H9 (cell line): ENCODE measurements around the gene ST6GAL1. TPM values are rescaled to one million over a fixed set of nuclear protein-coding genes. Genes with fewer than 3 reads are reported as not detected.

Source experiments
- DNase-seq: peaks from one replicate; pipeline ENCODE4 v3.0.0-alpha.2; 2017
- H2AFZ ChIP-seq: one replicate; pipeline ENCODE4 v1.6.1; 2013; ENCODE audit warnings: mild to moderate bottlenecking, low read length, control low read depth, moderate library complexity
- H2AK5ac ChIP-seq: 2 replicates; pipeline ENCODE4 v1.6.1; 2013; ENCODE audit warnings: low read length, control low read depth, mixed read lengths; ENCODE audit not compliant: insufficient read length
- H2BK120ac ChIP-seq: one replicate; pipeline ENCODE4 v1.6.1; 2013; ENCODE audit warnings: low read depth, mild to moderate bottlenecking, low read length, control low read depth, inconsistent platforms; ENCODE audit not compliant: poor library complexity, severe bottlenecking
- H2BK12ac ChIP-seq: 2 replicates; pipeline ENCODE4 v1.6.1; 2013; ENCODE audit warnings: low read length, control low read depth, mixed read lengths, low read depth; ENCODE audit not compliant: insufficient read length
- H2BK15ac ChIP-seq: 2 replicates; pipeline ENCODE4 v1.6.1; 2013; ENCODE audit warnings: low read depth, low read length, control low read depth
- H2BK20ac ChIP-seq: one replicate; pipeline ENCODE4 v1.6.1; 2013; ENCODE audit warnings: low read depth, mild to moderate bottlenecking, low read length, control low read depth, inconsistent platforms; ENCODE audit not compliant: poor library complexity, severe bottlenecking
- H2BK5ac ChIP-seq: 2 replicates; pipeline ENCODE4 v1.6.1; 2013; ENCODE audit warnings: low read length, control low read depth, mixed read lengths; ENCODE audit not compliant: insufficient read length
- H3K14ac ChIP-seq: 2 replicates; pipeline ENCODE4 v1.6.1; 2013; ENCODE audit warnings: low read length, control low read depth; ENCODE audit not compliant: insufficient read depth
- H3K18ac ChIP-seq: 2 replicates; pipeline ENCODE4 v1.6.1; 2013; ENCODE audit warnings: low read depth, mild to moderate bottlenecking, mixed read lengths, low read length, control low read depth; ENCODE audit not compliant: insufficient read length
- H3K23ac ChIP-seq: 2 replicates; pipeline ENCODE4 v1.6.1; 2013; ENCODE audit warnings: low read length, control low read depth, mixed read lengths, low read depth; ENCODE audit not compliant: insufficient read length
- H3K23me2 ChIP-seq: 2 replicates; pipeline ENCODE4 v1.6.1; 2013; ENCODE audit warnings: low read depth, mild to moderate bottlenecking, mixed read lengths, low read length, control low read depth; ENCODE audit not compliant: insufficient read length, poor library complexity, severe bottlenecking
- H3K27ac ChIP-seq: 2 replicates; pipeline ENCODE4 v1.5.1; 2013; ENCODE audit warnings: low read length, control low read depth, mixed read lengths, low read depth; ENCODE audit not compliant: insufficient read length
- H3K27me3 ChIP-seq: 2 replicates; pipeline ENCODE4 v1.6.1; 2013; ENCODE audit warnings: low read length, control low read depth, inconsistent platforms; ENCODE audit not compliant: insufficient read depth
- H3K4ac ChIP-seq: 2 replicates; pipeline ENCODE4 v1.6.1; 2013; ENCODE audit warnings: low read depth, mild to moderate bottlenecking, control low read depth, inconsistent platforms, low read length, moderate library complexity
- H3K4me1 ChIP-seq: 2 replicates; pipeline ENCODE4 v1.6.1; 2013; ENCODE audit warnings: low read length, control low read depth, inconsistent platforms; ENCODE audit not compliant: insufficient read depth
- H3K4me2 ChIP-seq: 2 replicates; pipeline ENCODE4 v1.6.1; 2013; ENCODE audit warnings: low read length, control low read depth, mixed read lengths; ENCODE audit not compliant: insufficient read length, insufficient read depth
- H3K56ac ChIP-seq: 2 replicates; pipeline ENCODE4 v1.6.1; 2013; ENCODE audit warnings: low read depth, mild to moderate bottlenecking, mixed read lengths, low read length, control low read depth; ENCODE audit not compliant: insufficient read length
- H3K79me1 ChIP-seq: 2 replicates; pipeline ENCODE4 v1.6.1; 2013; ENCODE audit warnings: low read depth, mild to moderate bottlenecking, moderate library complexity, low read length, control low read depth, inconsistent platforms; ENCODE audit not compliant: insufficient read depth, poor library complexity, severe bottlenecking
- H3K79me2 ChIP-seq: 2 replicates; pipeline ENCODE4 v1.6.1; 2013; ENCODE audit warnings: low read length, control low read depth, inconsistent platforms; ENCODE audit not compliant: insufficient read depth
- H3K9ac ChIP-seq: 2 replicates; pipeline ENCODE4 v1.6.1; 2013; ENCODE audit warnings: low read length, control low read depth, mixed read lengths; ENCODE audit not compliant: insufficient read length; ENCODE audit errors: extremely low read depth
- H3K9me3 ChIP-seq: one replicate; pipeline ENCODE4 v1.6.1; 2013; ENCODE audit warnings: low read depth, low read length, inconsistent platforms; ENCODE audit not compliant: control insufficient read depth
- H3T11ph ChIP-seq: one replicate; pipeline ENCODE4 v1.6.1; 2013; ENCODE audit warnings: mild to moderate bottlenecking, low read length, control low read depth, inconsistent platforms
- H4K20me1 ChIP-seq: one replicate; pipeline ENCODE4 v1.6.1; 2013; ENCODE audit not compliant: control insufficient read depth, insufficient read length, insufficient read depth
- H4K5ac ChIP-seq: 2 replicates; pipeline ENCODE4 v1.6.1; 2013; ENCODE audit warnings: low read depth, mild to moderate bottlenecking, mixed read lengths, low read length, control low read depth; ENCODE audit not compliant: insufficient read length
- H4K8ac ChIP-seq: replicated peaks from 2 replicates; pipeline ENCODE4 v1.6.1; 2013; ENCODE audit warnings: low read length, control low read depth, mixed read lengths, low read depth; ENCODE audit not compliant: insufficient read length
- H4K91ac ChIP-seq: 2 replicates; pipeline ENCODE4 v1.6.1; 2013; ENCODE audit warnings: low read depth, mild to moderate bottlenecking, moderate library complexity, mixed read lengths, low read length, control low read depth; ENCODE audit not compliant: insufficient read length
- H3K27ac Mint-ChIP-seq, 3 experiments: 2 replicates in 2 of 3; 3 replicates in 1 of 3; pipeline ENCODE4 v1.8.0; 2020 to 2021; ENCODE audit warnings: mixed read lengths in 3 of 3, mild to moderate bottlenecking in 1 of 3, moderate library complexity in 1 of 3
- H3K27me3 Mint-ChIP-seq: 2 replicates; pipeline ENCODE4 v1.8.0; 2021; ENCODE audit warnings: low read depth, mild to moderate bottlenecking, moderate library complexity, mixed read lengths
- H3K36me3 Mint-ChIP-seq, 3 experiments: 2 replicates in 2 of 3; 3 replicates in 1 of 3; pipeline ENCODE4 v1.8.0; 2020 to 2021; ENCODE audit warnings: low read depth in 3 of 3, mixed read lengths in 3 of 3; ENCODE audit not compliant: insufficient read depth in 1 of 3
- H3K4me1 Mint-ChIP-seq, 2 experiments: 2 replicates each; pipeline ENCODE4 v1.8.0; 2020; ENCODE audit warnings: mixed read lengths in 2 of 2
- H3K4me3 Mint-ChIP-seq, 2 experiments: 2 replicates in 1 of 2; 3 replicates in 1 of 2; pipeline ENCODE4 v1.8.0; 2020 to 2021; ENCODE audit warnings: mild to moderate bottlenecking in 2 of 2, mixed read lengths in 2 of 2, moderate library complexity in 1 of 2
- H3K9me3 Mint-ChIP-seq, 2 experiments: 2 replicates in 1 of 2; 3 replicates in 1 of 2; pipeline ENCODE4 v1.8.0; 2020; ENCODE audit warnings: mild to moderate bottlenecking in 2 of 2, mixed read lengths in 2 of 2, moderate library complexity in 1 of 2
- CTCF ChIP-seq: fragments of 200-600 bp; sonication (generic); conservative IDR thresholded peaks from 3 replicates; pipeline ENCODE4 v1.8.0; 2021; ENCODE audit warnings: antibody characterized with exemption, mild to moderate bottlenecking
- WGBS: extraction: QIAGEN DNeasy Blood & Tissue Kit; methylation state at CpG from one replicate; pipeline ENCODE4 v1.1.7; 2013; ENCODE audit warnings: missing lambda C conversion rate, low lambda C conversion rate, mixed read lengths; ENCODE audit not compliant: insufficient read length; ENCODE audit errors: extremely low coverage; 5-methylcytosine and 5-hydroxymethylcytosine counted together
- total RNA-seq: library from RNA; stranded (reverse); gene quantifications from 2 replicates; pipeline ENCODE4 v1.2.1, GENCODE V29; 2021

Gene ST6GAL1
- total RNA-seq, 1 experiment from 2014 or later, result 139 TPM

- Histone ChIP-seq H3K9me3 (no peaks in the 10 kb centered on the region), H2BK12ac (no peak overlapping the region), H3K56ac (no peak overlapping the region), H2AK5ac (no peak overlapping the region), H2BK5ac (no peak overlapping the region), H2BK120ac (no peak overlapping the region), H3K79me1 (no peaks in the 10 kb centered on the region), H4K5ac (no peak overlapping the region), H3K79me2 (no peaks in the 10 kb centered on the region), H2BK20ac (no peak overlapping the region), H3K4me2 (no peak overlapping the region), H4K20me1 (no peaks in the 10 kb centered on the region), H2BK15ac (no peak overlapping the region), H3K14ac (no peak overlapping the region), H3K27ac (no peak overlapping the region), H3K18ac (no peak overlapping the region), H3K23me2 (no peaks in the 10 kb centered on the region), H4K8ac (no peak overlapping the region), H4K91ac (no peak overlapping the region), H3K4me1 (peaks cover 7% of the 10 kb centered on the region; the same call in 1 of the 2 replicates), H3T11ph (no peak overlapping the region), H2AFZ (no peak overlapping the region), H3K23ac (no peak overlapping the region), H3K4ac (no peak overlapping the region), H3K9ac (no peak overlapping the region), H3K27me3 (no peaks in the 10 kb centered on the region)
- Mint-ChIP-seq H3K4me1 (peaks cover 8 to 12% of the 10 kb centered on the region in 2 experiments), H3K36me3 (peaks cover 2 to 18% (median 2%) of the 10 kb centered on the region in 3 experiments; a peak in 3 of 7 replicates), H3K9me3 (peaks cover 18 to 23% of the 10 kb centered on the region in 2 experiments; a peak in 4 of 5 replicates), H3K27me3 (no peaks in the 10 kb centered on the region), H3K27ac (peak overlapping the region in 1 of 3 experiments; percentile 27; a peak in 2 of 7 replicates), H3K4me3 (no peak overlapping the region)
- no peak for DNase-seq
- WGBS, result no CpG with 5 or more reads among the region's 9 CpGs
- TF ChIP-seq CTCF, result no peak
Observed at GRCh38 chr3:187101184-187102072, 171.1 kb downstream of the ST6GAL1 start.
